ENCODE data around the gene C1QTNF1. TPM values are rescaled to one million over a fixed set of nuclear protein-coding genes. Genes with fewer than 3 reads are reported as not detected.

Gene C1QTNF1
- total and polyA plus RNA-seq, 7 donors: 10.5 to 22.8 (median 16.9) TPM

DNA sequence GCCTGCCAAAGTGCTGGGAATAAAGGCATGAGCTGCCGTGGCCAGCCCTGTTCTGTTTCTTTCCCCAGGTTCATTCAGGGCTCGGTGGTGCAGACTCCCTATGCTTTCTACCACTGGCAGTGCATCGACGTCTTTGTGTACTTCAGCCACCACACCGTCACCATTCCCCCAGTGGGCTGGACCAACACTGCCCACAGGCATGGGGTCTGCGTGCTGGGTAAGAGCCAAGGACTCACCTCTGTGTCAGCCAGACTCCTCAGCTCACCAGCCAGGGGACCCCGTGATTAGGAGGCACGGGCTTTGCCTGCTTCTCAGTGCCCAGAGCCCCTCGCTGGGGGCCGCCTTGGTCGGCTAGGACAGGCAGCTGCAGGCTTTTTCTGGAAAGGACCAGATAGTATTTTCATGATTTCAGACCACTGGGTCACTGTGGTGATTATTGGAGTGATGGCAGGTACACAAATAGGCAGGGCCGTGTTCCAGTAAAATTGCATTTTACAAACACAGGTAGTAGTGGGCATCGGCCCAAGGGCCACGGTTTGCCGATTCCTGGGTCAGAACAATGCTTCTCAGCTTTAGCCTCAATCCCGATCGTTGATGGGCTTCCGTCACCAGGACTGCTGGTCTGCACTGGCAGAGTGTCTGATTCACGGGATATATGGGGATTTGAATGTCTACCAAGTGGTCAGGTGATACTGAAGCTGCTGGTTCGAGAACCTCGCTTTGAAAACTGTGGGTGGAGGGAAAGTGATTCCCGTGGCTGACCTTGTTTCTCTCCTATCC is 55.6 kb downstream of the C1QTNF1 start:
- Histone ChIP-seq H3K9me3 (no peaks in the 10 kb centered on the region), H3K27me3 (ENCODE audit: insufficient read depth in 3 of 3, low read length in 2 of 3) (no peaks in the 10 kb centered on the region), H3K4me3 (no peak overlapping the region), H3K4me1 (peaks cover 37% of the 10 kb centered on the region), H3K27ac (peak overlapping the region; percentile 48), H3K36me3 (ENCODE audit: insufficient read depth in 1 of 2, low read depth in 1 of 2) (peaks cover 11 to 69% of the 10 kb centered on the region in 2 donors)
- intact Hi-C loops (cut with DNase I): loop anchor here in 1 of 2 donors (5.0 kb wide), 2 partner anchors 32 to 228 kb away; no protein-coding TSS in a partner anchor
- WGBS, 3 donors: 79 to 94% (median 79%) methylated on average over 22 of the region's 22 CpGs
- TF ChIP-seq, protein P1, sequence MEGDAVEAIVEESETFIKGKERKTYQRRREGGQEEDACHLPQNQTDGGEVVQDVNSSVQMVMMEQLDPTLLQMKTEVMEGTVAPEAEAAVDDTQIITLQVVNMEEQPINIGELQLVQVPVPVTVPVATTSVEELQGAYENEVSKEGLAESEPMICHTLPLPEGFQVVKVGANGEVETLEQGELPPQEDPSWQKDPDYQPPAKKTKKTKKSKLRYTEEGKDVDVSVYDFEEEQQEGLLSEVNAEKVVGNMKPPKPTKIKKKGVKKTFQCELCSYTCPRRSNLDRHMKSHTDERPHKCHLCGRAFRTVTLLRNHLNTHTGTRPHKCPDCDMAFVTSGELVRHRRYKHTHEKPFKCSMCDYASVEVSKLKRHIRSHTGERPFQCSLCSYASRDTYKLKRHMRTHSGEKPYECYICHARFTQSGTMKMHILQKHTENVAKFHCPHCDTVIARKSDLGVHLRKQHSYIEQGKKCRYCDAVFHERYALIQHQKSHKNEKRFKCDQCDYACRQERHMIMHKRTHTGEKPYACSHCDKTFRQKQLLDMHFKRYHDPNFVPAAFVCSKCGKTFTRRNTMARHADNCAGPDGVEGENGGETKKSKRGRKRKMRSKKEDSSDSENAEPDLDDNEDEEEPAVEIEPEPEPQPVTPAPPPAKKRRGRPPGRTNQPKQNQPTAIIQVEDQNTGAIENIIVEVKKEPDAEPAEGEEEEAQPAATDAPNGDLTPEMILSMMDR (IDR thresholded peaks at IDR 0.05): no peak
- peak in 1 of 2 donors; percentile 44 for DNase-seq
- peak in 1 of 4 donors; percentile 20 for ATAC-seq

DNA sequence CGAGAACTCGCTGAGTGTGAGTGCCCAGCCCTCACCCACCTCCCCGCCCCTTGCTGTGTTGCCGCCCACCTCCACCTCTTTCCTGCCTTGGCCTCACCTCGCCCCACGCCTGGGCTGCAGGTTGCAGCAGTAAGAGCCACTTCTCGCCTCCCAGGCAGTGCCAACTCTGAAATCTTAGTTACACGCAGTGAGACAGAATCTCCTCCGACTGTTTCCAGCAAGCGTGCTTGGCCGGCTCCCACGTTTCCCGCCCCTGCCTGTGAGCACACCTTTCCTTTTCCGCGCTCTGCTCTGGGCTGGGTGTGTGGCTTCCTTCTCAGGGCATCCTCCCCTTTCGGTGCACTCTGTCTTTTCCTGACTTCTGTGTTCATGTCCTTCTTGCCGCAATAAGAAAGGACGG is 56.4 kb downstream of the C1QTNF1 start:
- 84 to 90% (median 87%) methylated on average over 18 of the region's 18 CpGs for WGBS, 3 donors
- intact Hi-C loops (cut with DNase I): loop anchor here in 1 of 2 donors (5.0 kb wide), 2 partner anchors 33 to 227 kb away; no protein-coding TSS in a partner anchor
- H3K4me1 ChIP-seq: peaks cover 37% of the 10 kb centered on the region
- no peaks in the 10 kb centered on the region for H3K9me3 ChIP-seq
- H3K27ac ChIP-seq: peak overlapping the region; percentile 18
- H3K4me3 ChIP-seq: no peak overlapping the region
- ATAC-seq (no peak), DNase-seq (peak in 1 of 2 donors; percentile 41)
- peaks cover 14 to 76% of the 10 kb centered on the region in 2 donors for H3K36me3 ChIP-seq (ENCODE audit: insufficient read depth in 1 of 2, low read depth in 1 of 2)
- no peaks in the 10 kb centered on the region for H3K27me3 ChIP-seq (ENCODE audit: insufficient read depth in 3 of 3, low read length in 2 of 3)
- TF ChIP-seq, protein P1 (IDR thresholded peaks at IDR 0.05): no peak

GRCh38 chr17:79080761-79081290 is 56.9 kb downstream of the C1QTNF1 start:
- no peak overlapping the region for H3K27ac ChIP-seq
- intact Hi-C loops (cut with DNase I): loop anchor here in 1 of 2 donors (5.0 kb wide), 2 partner anchors 34 to 226 kb away; no protein-coding TSS in a partner anchor
- TF ChIP-seq, protein P1 (IDR thresholded peaks at IDR 0.05): no peak

GRCh38 chr17:79081571-79082276 is 57.8 kb downstream of the C1QTNF1 start:
- Histone ChIP-seq H3K36me3 (ENCODE audit: insufficient read depth in 1 of 2, low read depth in 1 of 2) (peaks cover 16 to 90% of the 10 kb centered on the region in 2 donors), H3K4me3 (no peak overlapping the region), H3K27me3 (ENCODE audit: insufficient read depth in 3 of 3, low read length in 2 of 3) (no peaks in the 10 kb centered on the region), H3K9me3 (no peaks in the 10 kb centered on the region), H3K27ac (no peak overlapping the region), H3K4me1 (peaks cover 27% of the 10 kb centered on the region)
- ATAC-seq (peak in 2 of 4 donors; percentile 4 to 7), DNase-seq (peak; percentile 17 to 37)
- TF ChIP-seq, protein P1 (IDR thresholded peaks at IDR 0.05): no peak
- 37 to 57% (median 43%) methylated on average over 20 of the region's 20 CpGs for WGBS, 3 donors
- intact Hi-C loops (cut with DNase I): loop anchor here (2.0 to 5.0 kb wide), 4 partner anchors 19 to 226 kb away; no protein-coding TSS in a partner anchor

More at GRCh38 chr17:79080761-79081290, 56.9 kb downstream of the C1QTNF1 start:
- H3K36me3 ChIP-seq (ENCODE audit: insufficient read depth in 1 of 2, low read depth in 1 of 2): peaks cover 16 to 81% of the 10 kb centered on the region in 2 donors
- no peaks in the 10 kb centered on the region for H3K9me3 ChIP-seq
- H3K27me3 ChIP-seq (ENCODE audit: insufficient read depth in 3 of 3, low read length in 2 of 3): no peaks in the 10 kb centered on the region
- H3K4me3 ChIP-seq: no peak overlapping the region
- peaks cover 36% of the 10 kb centered on the region for H3K4me1 ChIP-seq
- ATAC-seq (no peak), DNase-seq (peak; percentile 9 to 32)
- WGBS, 3 donors: 90 to 97% (median 90%) methylated on average over 15 to 17 of the region's 17 CpGs

Data from psoas muscle (tissue), 8 donors.